NT2/D1 (cell line): Measurements from ENCODE around the gene PNKP.
A peak's percentile ranks its signal among the peaks of the same experiment; 100 is the strongest.

Experiments
- DNase-seq: peaks from one replicate; pipeline ENCODE4 v3.0.0-alpha.2; 2011; ENCODE audit warnings: low read depth, low spot score
- H3K27me3 ChIP-seq: 2 replicates; pipeline ENCODE4 v1.6.0; 2011; ENCODE audit warnings: mild to moderate bottlenecking; ENCODE audit not compliant: insufficient read length, insufficient read depth
- H3K36me3 ChIP-seq: 2 replicates; pipeline ENCODE4 v1.6.1; 2011; ENCODE audit warnings: mild to moderate bottlenecking, low read length, mixed read lengths; ENCODE audit not compliant: insufficient read depth, insufficient read length
- H3K4me1 ChIP-seq: 2 replicates; pipeline ENCODE4 v1.5.1; 2011; ENCODE audit not compliant: insufficient read depth, insufficient read length
- H3K4me3 ChIP-seq: 2 replicates; pipeline ENCODE4 v1.5.1; 2011; ENCODE audit warnings: low read depth; ENCODE audit not compliant: insufficient read length
- H3K9ac ChIP-seq: 2 replicates; pipeline ENCODE4 v1.6.0; 2011; ENCODE audit warnings: low read depth; ENCODE audit not compliant: insufficient read length
- H3K9me3 ChIP-seq: 2 replicates; pipeline ENCODE4 v1.5.1; 2011; ENCODE audit warnings: mild to moderate bottlenecking, low read length; ENCODE audit not compliant: insufficient read depth
- SUZ12 ChIP-seq: IDR thresholded peaks from 2 replicates; pipeline ENCODE4 v1.6.1; 2011; ENCODE audit not compliant: insufficient read length, insufficient read depth; ENCODE audit errors: extremely low read depth
- YY1 ChIP-seq: IDR thresholded peaks from 2 replicates; pipeline ENCODE4 v1.6.1; 2011; ENCODE audit not compliant: insufficient read length, insufficient read depth
- ZNF274 ChIP-seq: IDR thresholded peaks from 2 replicates; pipeline ENCODE4 v1.6.1; 2011; ENCODE audit warnings: mild to moderate bottlenecking, low read depth, low read length

Gene PNKP

DNA sequence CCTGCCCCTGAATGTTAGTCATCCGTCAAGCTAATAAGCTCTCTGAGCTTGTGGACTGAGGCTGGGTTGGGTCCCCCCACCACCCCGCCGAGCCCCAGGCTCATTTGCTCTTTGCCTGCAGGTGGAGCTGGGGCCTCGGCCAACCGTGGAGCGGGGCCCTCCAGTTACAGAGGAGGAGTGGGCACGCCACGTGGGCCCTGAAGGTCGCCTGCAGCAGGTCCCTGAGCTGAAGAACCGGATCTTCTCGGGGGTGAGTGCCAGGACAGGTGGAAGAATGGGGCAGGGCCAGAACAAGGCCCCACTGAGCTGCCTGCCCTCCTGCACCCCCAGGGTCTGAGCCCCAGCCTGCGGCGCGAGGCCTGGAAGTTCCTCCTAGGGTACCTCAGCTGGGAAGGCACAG lies 15.3 kb upstream of the PNKP start:
- H3K36me3 ChIP-seq: peaks cover 71% of the 10 kb centered on the region
- H3K4me3 ChIP-seq: no peak overlapping the region
- H3K27me3 ChIP-seq: no peaks in the 10 kb centered on the region
- H3K9me3 ChIP-seq: no peaks in the 10 kb centered on the region
- H3K9ac ChIP-seq: no peak overlapping the region
- no peak for DNase-seq
- TF ChIP-seq SUZ12 (no peak), YY1 (no peak), ZNF274 (no peak)
- H3K4me1 ChIP-seq: peaks cover 6% of the 10 kb centered on the region

DNA sequence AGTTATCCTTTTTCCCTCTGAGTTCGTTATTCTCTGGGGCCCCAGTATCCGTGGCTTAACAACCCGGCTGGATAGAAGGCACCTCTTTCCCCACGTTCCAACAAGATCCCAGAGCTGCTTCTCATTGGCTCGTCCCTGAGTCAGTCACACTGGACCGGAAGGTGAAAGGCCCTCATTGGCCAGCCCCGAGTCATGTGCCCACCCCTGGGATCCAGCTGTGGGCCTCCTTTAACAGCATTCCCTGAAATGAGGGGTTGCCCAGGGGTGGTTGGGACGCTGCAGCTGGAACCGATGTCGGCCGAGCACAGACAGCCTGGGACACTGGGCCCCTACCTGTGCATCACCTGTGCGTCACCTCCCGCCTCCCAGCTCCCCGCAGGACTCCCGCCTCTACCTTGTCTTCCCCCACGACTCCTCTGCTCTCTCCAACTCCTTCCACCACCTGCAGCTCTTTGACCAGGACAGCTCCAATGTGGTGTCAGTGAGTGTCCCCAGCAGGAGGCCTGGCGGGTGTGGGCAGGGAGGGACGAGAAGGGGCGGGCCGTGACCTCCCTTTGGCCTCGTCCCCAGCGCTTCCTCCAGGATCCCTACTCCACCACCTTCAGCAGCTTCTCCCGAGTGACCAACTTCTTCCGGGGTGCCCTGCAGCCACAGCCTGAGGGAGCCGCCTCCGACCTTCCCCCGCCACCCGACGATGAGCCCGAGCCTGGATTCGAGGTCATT lies 14.5 kb upstream of the PNKP start:
- no peak for DNase-seq
- H3K27me3 ChIP-seq: no peaks in the 10 kb centered on the region
- H3K4me3 ChIP-seq: no peak overlapping the region
- H3K9me3 ChIP-seq: no peaks in the 10 kb centered on the region
- peaks cover 71% of the 10 kb centered on the region for H3K36me3 ChIP-seq
- H3K9ac ChIP-seq: no peak overlapping the region
- peaks cover 6% of the 10 kb centered on the region for H3K4me1 ChIP-seq
- TF ChIP-seq YY1: no peak
- no peak for TF ChIP-seq ZNF274
- no peak for TF ChIP-seq SUZ12

DNA sequence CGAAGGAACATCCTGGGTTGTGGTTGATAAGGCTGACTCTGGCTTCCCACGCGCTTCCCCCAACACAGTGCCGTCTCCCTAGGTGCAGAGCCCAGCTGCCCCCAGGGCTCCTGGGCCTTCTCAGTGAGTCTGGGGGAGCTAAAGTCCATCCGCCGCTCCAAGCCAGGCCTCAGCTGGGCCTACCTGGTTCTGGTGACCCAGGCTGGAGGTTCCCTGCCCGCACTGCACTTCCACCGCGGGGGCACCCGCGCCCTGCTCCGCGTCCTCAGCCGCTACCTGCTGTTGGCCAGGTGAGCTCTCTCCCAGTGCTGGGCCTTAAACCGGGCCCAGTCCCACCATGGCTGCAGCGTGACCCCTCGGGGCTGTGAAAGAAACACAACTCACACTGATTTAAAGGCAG lies 13.8 kb upstream of the PNKP start:
- H3K36me3 ChIP-seq: peaks cover 66% of the 10 kb centered on the region
- DNase-seq: no peak
- no peaks in the 10 kb centered on the region for H3K9me3 ChIP-seq
- no peak overlapping the region for H3K4me3 ChIP-seq
- H3K4me1 ChIP-seq: peaks cover 6% of the 10 kb centered on the region
- TF ChIP-seq ZNF274 (no peak), YY1 (no peak)
- H3K9ac ChIP-seq: no peak overlapping the region
- no peaks in the 10 kb centered on the region for H3K27me3 ChIP-seq

DNA sequence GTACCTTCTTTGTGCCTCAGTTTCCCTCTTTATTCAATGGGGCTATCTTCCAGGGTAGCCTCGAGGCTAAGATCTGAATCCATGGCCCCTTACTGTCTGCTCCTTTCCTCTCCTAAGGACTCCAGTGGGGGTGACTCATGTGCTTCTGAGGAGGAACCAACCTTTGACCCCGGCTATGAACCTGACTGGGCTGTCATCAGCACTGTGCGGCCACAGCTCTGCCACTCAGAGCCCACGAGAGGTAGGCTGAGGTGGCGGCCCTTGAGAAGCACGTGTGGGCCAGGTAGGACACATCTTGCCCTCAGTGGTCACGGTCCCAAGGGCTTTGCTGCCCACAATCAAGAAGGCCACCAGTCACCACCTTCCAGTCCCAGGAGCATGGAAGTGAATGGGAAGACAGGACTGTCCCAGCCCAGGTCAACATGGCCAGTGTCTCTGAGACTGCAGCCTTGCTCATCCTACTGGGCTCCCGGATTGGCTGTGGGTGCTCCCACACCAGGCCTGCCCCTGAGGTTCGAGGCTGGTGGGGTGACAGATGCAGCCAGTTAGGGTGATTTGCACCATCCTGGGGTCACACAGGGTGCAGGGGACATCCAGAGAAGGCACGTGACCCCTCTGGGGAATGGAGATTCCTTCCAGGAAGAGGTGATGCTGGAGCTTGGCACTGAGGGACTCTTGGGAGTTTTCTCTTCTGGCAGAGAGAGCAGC lies 12.9 kb upstream of the PNKP start:
- H3K36me3 ChIP-seq: peaks cover 66% of the 10 kb centered on the region
- TF ChIP-seq SUZ12 (no peak), ZNF274 (no peak), YY1 (no peak)
- no peak for DNase-seq

GRCh38 chr19:49879243-49879963 lies 12.0 kb upstream of the PNKP start:
- no peak overlapping the region for H3K9ac ChIP-seq

More for the DNA sequence above, 12.9 kb upstream of the PNKP start:
- H3K9me3 ChIP-seq: no peaks in the 10 kb centered on the region
- H3K4me1 ChIP-seq: peaks cover 9% of the 10 kb centered on the region
- H3K27me3 ChIP-seq: no peaks in the 10 kb centered on the region
- H3K9ac ChIP-seq: no peak overlapping the region
- H3K4me3 ChIP-seq: no peak overlapping the region

GRCh38 chr19:49878744-49879070 lies 11.3 kb upstream of the PNKP start:
- TF ChIP-seq YY1: no peak
- no peak for TF ChIP-seq ZNF274
- no peak for TF ChIP-seq SUZ12
- peaks cover 68% of the 10 kb centered on the region for H3K36me3 ChIP-seq
- H3K27me3 ChIP-seq: no peaks in the 10 kb centered on the region
- H3K4me1 ChIP-seq: peaks cover 15% of the 10 kb centered on the region
- H3K4me3 ChIP-seq: peak overlapping the region; percentile 83
- H3K9me3 ChIP-seq: no peaks in the 10 kb centered on the region
- H3K9ac ChIP-seq: peak overlapping the region; percentile 86
- DNase-seq: no peak

More at GRCh38 chr19:49879243-49879963, 12.0 kb upstream of the PNKP start:
- DNase-seq: no peak
- Histone ChIP-seq H3K36me3 (peaks cover 68% of the 10 kb centered on the region), H3K27me3 (no peaks in the 10 kb centered on the region), H3K4me3 (no peak overlapping the region), H3K9me3 (no peaks in the 10 kb centered on the region), H3K4me1 (peaks cover 13% of the 10 kb centered on the region)
- TF ChIP-seq SUZ12 (no peak), ZNF274 (no peak), YY1 (no peak)
